ENCODE measurements around the gene TEX10. TPM values are rescaled to one million over a fixed set of nuclear protein-coding genes. Genes with fewer than 3 reads are reported as not detected.

TEX10 gene
- total RNA-seq, 1 experiment from 2014 or later: 15.4 TPM

DNA sequence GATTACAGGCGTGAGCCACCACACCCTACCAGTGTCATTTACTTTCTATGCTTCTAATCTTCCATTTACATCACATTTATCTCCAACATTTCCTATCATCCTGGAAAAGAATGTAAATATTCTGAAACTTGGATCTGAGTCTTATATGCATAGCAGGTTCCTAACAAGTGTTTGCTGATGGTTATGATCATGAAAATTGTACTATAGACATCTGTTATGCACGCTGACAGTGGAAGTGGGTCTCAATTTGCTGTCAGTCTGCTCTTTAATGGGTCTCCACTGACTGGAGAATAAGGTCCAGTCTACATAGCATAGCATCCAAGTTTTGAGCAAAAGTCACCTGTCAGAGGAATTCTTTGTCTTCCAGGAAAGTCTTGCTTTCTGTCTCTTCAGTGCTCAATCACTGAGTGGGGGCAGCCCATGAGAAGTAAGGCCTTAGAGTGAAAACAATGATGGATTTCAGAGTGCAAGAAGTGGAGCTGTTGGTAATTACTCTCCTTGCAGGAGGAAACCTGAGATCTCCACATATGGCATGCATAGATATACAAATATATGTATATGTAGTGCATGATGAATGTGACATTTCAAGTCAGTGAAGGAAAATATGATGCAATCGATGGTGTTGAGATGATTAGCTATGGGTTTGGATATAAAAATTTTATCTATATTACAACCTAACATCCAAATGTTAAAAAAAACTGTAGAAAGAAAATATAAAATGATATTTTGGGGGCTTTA, 45.0 kb upstream of the TEX10 start:
- no TSS peak for BruUV-seq (replicated peaks)
- intact Hi-C loops (cut with micrococcal nuclease; ENCODE audit: unreplicated experiment) (no loop called here), in situ Hi-C loops (cut with HindIII; ENCODE audit: low pct_unique_long_range_greater_than_20kb, low sequenced_read_pairs) (no loop called here)
- ChIA-PET POLR2A (no interaction called here), CTCF (no interaction called here)
- Histone ChIP-seq H3K36me3 (ENCODE audit: control insufficient read depth, insufficient read depth, low read length) (no peaks in the 10 kb centered on the region), H3K4me1 (ENCODE audit: control insufficient read depth, insufficient read depth, low read length) (no peaks in the 10 kb centered on the region), H3K27ac (ENCODE audit: low read length) (no peak overlapping the region), H3K27me3 (ENCODE audit: control insufficient read depth, insufficient read depth, low read length) (no peaks in the 10 kb centered on the region), H3K9me3 (ENCODE audit: control insufficient read depth, insufficient read depth, low read depth, low read length) (no peaks in the 10 kb centered on the region), H3K4me3 (ENCODE audit: low read depth in 2 of 2, low read length in 2 of 2) (no peak overlapping the region)
- DNase-seq (ENCODE audit: low read depth, low spot score): no peak
- no peak for ATAC-seq
- TF ChIP-seq POLR2AphosphoS5 (IDR thresholded peaks at IDR 0.05; ENCODE audit: low read depth, low read length): no peak
- no peak for TF ChIP-seq SIN3A (IDR thresholded peaks at IDR 0.05; ENCODE audit: borderline replicate concordance, insufficient read depth, low read depth, low read length)
- TF ChIP-seq TCF7L2 (IDR thresholded peaks at IDR 0.05; ENCODE audit: low read depth, low read length): no peak
- TF ChIP-seq, protein P1, sequence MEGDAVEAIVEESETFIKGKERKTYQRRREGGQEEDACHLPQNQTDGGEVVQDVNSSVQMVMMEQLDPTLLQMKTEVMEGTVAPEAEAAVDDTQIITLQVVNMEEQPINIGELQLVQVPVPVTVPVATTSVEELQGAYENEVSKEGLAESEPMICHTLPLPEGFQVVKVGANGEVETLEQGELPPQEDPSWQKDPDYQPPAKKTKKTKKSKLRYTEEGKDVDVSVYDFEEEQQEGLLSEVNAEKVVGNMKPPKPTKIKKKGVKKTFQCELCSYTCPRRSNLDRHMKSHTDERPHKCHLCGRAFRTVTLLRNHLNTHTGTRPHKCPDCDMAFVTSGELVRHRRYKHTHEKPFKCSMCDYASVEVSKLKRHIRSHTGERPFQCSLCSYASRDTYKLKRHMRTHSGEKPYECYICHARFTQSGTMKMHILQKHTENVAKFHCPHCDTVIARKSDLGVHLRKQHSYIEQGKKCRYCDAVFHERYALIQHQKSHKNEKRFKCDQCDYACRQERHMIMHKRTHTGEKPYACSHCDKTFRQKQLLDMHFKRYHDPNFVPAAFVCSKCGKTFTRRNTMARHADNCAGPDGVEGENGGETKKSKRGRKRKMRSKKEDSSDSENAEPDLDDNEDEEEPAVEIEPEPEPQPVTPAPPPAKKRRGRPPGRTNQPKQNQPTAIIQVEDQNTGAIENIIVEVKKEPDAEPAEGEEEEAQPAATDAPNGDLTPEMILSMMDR (IDR thresholded peaks at IDR 0.05): no peak
- TF ChIP-seq, protein P2, sequence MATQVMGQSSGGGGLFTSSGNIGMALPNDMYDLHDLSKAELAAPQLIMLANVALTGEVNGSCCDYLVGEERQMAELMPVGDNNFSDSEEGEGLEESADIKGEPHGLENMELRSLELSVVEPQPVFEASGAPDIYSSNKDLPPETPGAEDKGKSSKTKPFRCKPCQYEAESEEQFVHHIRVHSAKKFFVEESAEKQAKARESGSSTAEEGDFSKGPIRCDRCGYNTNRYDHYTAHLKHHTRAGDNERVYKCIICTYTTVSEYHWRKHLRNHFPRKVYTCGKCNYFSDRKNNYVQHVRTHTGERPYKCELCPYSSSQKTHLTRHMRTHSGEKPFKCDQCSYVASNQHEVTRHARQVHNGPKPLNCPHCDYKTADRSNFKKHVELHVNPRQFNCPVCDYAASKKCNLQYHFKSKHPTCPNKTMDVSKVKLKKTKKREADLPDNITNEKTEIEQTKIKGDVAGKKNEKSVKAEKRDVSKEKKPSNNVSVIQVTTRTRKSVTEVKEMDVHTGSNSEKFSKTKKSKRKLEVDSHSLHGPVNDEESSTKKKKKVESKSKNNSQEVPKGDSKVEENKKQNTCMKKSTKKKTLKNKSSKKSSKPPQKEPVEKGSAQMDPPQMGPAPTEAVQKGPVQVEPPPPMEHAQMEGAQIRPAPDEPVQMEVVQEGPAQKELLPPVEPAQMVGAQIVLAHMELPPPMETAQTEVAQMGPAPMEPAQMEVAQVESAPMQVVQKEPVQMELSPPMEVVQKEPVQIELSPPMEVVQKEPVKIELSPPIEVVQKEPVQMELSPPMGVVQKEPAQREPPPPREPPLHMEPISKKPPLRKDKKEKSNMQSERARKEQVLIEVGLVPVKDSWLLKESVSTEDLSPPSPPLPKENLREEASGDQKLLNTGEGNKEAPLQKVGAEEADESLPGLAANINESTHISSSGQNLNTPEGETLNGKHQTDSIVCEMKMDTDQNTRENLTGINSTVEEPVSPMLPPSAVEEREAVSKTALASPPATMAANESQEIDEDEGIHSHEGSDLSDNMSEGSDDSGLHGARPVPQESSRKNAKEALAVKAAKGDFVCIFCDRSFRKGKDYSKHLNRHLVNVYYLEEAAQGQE (IDR thresholded peaks at IDR 0.05; ENCODE audit: insufficient read depth in 1 of 2, low read depth in 2 of 2, low read length in 1 of 2): no peak

DNA sequence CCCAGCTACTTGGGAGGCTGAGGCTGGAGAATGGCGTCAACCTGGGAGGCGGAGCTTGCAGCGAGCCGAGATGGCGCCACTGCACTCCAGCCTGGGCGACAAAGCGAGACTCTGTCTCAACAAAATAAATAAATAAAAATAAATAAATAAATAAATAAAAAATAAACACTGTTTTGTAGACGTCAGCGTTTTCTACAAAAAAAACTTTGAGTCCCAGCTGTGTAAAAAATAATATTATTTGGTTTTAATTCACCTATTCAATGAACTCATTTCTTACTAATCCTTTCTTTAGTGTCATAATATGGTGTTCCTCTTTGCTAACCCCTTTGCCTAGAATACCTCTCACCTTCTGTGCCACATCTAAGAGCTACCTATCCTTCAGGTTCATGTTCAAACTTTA, 44.0 kb upstream of the TEX10 start:
- Histone ChIP-seq H3K9me3 (ENCODE audit: control insufficient read depth, insufficient read depth, low read depth, low read length) (no peaks in the 10 kb centered on the region), H3K4me1 (ENCODE audit: control insufficient read depth, insufficient read depth, low read length) (no peaks in the 10 kb centered on the region), H3K27me3 (ENCODE audit: control insufficient read depth, insufficient read depth, low read length) (no peaks in the 10 kb centered on the region), H3K27ac (ENCODE audit: low read length) (no peak overlapping the region), H3K36me3 (ENCODE audit: control insufficient read depth, insufficient read depth, low read length) (no peaks in the 10 kb centered on the region), H3K4me3 (ENCODE audit: low read depth in 2 of 2, low read length in 2 of 2) (no peak overlapping the region)
- intact Hi-C loops (cut with micrococcal nuclease; ENCODE audit: unreplicated experiment) (no loop called here), in situ Hi-C loops (cut with HindIII; ENCODE audit: low pct_unique_long_range_greater_than_20kb, low sequenced_read_pairs) (no loop called here)
- TF ChIP-seq TCF7L2 (IDR thresholded peaks at IDR 0.05; ENCODE audit: low read depth, low read length) (no peak), POLR2AphosphoS5 (IDR thresholded peaks at IDR 0.05; ENCODE audit: low read depth, low read length) (no peak)
- TF ChIP-seq, protein P2 (IDR thresholded peaks at IDR 0.05; ENCODE audit: insufficient read depth in 1 of 2, low read depth in 2 of 2, low read length in 1 of 2): no peak
- TF ChIP-seq, protein P1 (IDR thresholded peaks at IDR 0.05): no peak
- no peak for DNase-seq (ENCODE audit: low read depth, low spot score)
- ChIA-PET CTCF (no interaction called here), POLR2A (no interaction called here)
- no peak for ATAC-seq
- no TSS peak for BruUV-seq (replicated peaks)

All from Panc1 (cell line).